Breast epithelium (tissue), 3 donors: ENCODE data around the gene HBA2.

Source experiments
- CTCF ChIP-seq, 3 donors: fragments of 450-650 bp; IDR thresholded peaks; one replicate each; pipeline ENCODE4 v1.5.1; 2016 to 2017; ENCODE audit warnings: antibody characterized with exemption in 3 of 3, mild to moderate bottlenecking in 3 of 3, moderate library complexity in 3 of 3
- POLR2A ChIP-seq: fragments of 450-650 bp; IDR thresholded peaks from one replicate; pipeline ENCODE4 v1.6.1; 2016; ENCODE audit warnings: antibody characterized with exemption, mild to moderate bottlenecking, moderate library complexity

GRCh38 chr16:138049-138417 is 34.6 kb upstream of the HBA2 start:
- TF ChIP-seq POLR2A (no peak), CTCF (IDR thresholded peaks at IDR 0.05) (no peak)
